Neural progenitor cell (in vitro differentiated cells): Measurements from ENCODE around the gene MACROD2.

Source experiments
- CTCF ChIP-seq: fragments of 200-600 bp; sonication (generic); IDR thresholded peaks from 2 replicates; pipeline ENCODE4 v1.5.1; 2017; ENCODE audit warnings: antibody characterized with exemption, mild to moderate bottlenecking
- EZH2 ChIP-seq: fragments of 200-600 bp; sonication (generic); IDR thresholded peaks from 2 replicates; pipeline ENCODE4 v1.6.1; 2017; ENCODE audit warnings: antibody characterized with exemption, mild to moderate bottlenecking, moderate library complexity
- EZH2phosphoT487 ChIP-seq: fragments of 200-600 bp; sonication (generic); IDR thresholded peaks from 2 replicates; pipeline ENCODE4 v1.6.1; 2017; ENCODE audit warnings: antibody characterized with exemption

- TF ChIP-seq CTCF (no peak), EZH2 (no peak), EZH2phosphoT487 (no peak)
These were observed 412.0 kb downstream of the MACROD2 start for GRCh38 chr20:14407336-14407735.
